NCI-H1105 treated with DMSO at 0.1 percent for 48 hours (cell line): ENCODE measurements around the gene CEL.
"Not testable (repeated sequence)": the region's sequence is repeated elsewhere in the genome, so short reads cannot be mapped to it uniquely, and the experiment has no call there.

Experiments used
- DNase-seq: peaks from one replicate; lab custom pipeline; 2025; lab: John Stamatoyannopoulos, UW

CEL gene

DNA sequence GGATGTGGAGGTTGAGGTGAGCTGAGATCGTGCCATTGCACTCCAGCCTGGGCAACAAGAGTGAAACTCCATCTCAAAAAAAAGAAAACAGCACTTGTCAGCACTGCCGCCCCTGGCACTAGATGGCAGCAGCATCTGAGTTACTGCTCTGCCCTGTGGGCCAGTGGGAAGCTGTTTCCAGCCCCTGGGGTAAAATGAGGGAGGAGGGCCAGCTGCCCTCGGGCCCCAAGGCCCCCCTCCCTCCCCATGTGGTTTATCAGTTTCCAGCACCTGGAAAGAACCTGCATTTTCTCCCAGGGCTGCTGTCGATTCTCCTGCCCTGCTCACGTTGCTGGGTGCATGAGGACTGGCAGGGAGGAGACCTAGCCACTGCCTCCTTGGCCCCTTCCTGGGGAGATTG lies 13.2 kb upstream of the CEL start:
- DNase-seq: no peak

DNA sequence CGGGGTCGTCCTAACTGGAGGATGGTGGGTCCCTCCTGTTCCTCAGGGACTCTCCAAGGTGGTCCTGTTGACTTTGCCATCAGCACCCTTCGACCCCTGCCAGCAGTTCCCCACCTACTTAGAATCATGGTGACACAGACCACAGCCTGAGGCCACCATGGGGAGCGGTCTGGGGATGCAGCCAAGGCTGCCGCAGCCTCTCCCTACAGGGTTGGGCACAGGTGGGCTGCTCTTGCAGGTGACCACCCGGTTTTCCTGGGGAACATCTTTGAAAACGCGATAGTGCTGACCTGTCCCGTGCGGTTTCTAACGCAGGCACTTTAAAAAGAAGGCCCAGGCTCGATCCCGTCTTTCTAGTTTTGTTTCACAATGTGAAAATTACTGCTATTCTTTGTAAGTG lies 12.7 kb upstream of the CEL start:
- no peak for DNase-seq

DNA sequence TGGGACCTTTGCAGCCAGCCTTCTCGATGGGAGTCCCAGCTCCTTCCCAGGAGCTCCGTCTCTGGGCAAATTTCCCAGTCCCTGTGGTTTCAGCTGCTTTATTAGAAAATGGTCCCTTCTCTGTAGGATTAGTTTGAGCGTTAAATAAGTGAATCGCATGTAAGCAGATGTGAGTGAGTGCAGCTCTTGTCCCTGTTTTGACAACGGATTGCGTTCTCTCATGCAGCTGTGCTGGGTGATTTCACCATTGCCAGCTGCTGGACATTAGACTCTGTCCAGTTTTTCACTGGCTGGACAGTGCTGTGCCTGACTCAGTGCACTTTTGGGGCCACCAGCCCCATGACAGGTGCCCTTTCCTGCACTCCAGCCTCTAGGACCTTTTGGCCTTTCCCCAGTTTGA lies 11.6 kb upstream of the CEL start:
- no peak for DNase-seq

DNA sequence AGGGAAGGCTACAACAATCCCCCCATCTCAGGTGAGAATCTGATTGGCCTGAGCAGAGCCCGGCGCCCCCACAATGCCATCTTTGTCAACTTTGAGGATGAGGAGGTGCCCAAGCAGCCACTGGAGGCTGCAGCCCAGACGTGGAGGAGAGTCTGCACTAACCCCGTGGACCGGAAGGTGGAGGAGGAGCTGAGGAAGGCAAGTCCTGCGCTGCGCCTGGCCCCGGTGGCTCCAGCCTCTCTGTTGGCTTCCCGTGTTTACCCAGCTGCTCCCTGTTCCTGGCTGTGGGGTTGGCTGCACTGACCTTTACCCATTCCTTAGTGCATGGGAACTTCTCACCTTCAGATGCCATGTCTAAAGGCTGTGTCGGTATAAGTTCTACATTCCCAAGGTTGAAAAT lies 11.0 kb upstream of the CEL start:
- DNase-seq: no peak

DNA sequence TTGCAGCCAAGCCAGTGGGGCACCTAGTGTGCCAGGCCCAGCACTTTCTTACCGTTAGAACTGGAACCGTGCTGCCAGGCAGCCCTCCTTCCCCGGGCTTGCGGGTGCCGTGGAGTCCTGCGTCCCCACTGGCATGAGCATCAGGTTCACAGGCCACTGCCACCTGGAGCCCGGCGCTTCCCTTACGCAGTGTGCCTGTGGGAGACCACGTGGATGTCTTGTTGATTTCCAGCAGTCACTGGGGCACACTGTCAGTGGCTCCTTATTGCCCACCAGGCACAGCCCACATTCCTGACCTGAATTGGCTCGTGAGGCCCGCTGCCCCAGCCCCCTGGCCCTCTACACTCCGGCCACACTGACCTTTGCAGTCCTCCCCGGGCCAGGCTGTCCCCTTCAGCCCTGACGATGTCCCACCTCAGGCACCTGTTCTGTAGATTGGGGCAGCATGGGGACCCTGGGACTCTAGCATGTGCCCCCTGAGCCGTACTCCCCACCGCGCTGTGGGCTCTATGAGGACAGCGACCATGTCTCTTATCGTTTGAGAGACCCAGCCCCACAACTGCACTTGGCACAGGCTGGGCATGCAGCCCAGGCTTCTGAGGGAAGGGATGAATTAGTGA lies 10.4 kb upstream of the CEL start:
- DNase-seq: no peak

DNA sequence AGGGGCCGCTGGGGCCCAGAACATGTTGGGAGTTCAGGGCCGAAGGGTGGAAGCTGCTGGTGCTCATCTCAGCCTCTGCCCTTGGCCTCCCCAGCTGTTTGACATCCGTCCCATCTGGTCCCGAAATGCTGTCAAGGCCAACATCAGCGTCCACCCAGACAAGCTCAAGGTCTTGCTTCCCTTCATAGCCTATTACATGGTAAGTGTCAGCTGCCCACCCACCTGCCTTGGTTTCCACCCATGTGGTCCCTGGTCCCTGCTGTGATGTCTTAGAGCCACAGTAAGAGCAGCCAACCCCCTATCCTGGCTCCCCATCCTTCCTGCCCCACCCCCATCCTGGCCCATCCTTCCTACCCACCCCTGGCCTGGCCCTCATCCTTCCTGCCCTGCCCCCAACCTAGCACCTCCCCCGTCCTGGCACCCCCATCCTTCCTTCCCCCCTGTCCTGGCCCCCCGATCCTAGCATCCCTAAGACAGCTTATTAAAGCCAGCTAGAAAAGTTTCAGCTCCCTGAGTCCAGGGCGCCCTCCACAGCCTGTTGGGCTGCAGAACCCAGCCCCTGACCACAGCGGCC lies 9.7 kb upstream of the CEL start:
- DNase-seq: no peak

DNA sequence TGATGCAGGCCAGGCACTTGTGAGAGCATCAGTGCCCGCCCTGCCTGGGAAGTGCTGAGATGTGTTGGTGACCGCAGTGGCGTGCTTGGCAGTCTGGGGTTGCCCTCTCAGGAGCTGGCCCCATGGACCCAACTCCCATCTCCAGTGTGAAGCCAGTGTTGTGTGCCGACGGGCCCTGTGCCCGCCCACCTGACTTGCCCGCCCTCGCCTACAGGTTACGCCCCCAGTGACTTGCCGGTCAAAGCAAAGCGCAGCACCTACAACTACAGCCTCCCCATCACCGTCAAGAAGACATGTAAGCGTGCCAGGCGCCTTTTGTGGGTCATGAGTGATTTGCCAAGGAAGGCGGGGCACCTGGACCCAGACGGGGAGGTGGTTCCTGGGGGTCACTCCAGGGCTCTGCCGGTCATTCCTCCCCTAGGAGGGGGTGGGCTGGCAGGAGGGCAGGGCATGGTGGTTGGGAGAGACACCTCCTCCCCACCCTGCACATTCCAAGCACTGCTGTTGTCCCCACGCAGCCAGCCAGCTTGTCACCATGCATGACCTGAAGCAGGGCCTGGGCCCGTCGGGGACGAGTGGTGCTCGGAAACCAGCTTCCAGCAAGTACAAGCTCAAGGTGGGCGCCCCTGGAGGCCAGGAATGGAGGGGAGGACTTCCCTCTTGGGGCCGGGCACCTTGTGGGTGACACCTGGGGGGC lies 7.4 kb upstream of the CEL start:
- no peak for DNase-seq

DNA sequence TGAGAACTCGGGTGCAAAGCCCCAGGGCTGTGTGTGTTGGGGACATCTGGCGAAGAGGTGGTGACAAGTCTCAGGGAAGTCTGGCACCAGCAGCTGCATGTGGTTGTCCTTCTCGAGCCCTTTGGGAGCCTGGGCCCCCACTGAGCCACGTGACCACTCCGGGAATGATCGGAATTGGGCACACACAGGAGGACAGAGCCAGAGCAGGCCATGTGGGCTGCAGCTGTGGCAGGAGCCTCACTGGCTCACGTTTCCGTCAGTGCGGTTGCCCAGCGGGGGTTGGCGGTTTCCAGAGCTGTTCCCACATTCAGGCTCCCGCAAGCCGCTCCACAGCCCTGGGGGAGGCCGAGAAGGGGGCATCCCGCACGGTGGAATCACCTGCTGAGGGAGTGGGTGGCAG lies 6.8 kb upstream of the CEL start:
- DNase-seq: no peak

DNA sequence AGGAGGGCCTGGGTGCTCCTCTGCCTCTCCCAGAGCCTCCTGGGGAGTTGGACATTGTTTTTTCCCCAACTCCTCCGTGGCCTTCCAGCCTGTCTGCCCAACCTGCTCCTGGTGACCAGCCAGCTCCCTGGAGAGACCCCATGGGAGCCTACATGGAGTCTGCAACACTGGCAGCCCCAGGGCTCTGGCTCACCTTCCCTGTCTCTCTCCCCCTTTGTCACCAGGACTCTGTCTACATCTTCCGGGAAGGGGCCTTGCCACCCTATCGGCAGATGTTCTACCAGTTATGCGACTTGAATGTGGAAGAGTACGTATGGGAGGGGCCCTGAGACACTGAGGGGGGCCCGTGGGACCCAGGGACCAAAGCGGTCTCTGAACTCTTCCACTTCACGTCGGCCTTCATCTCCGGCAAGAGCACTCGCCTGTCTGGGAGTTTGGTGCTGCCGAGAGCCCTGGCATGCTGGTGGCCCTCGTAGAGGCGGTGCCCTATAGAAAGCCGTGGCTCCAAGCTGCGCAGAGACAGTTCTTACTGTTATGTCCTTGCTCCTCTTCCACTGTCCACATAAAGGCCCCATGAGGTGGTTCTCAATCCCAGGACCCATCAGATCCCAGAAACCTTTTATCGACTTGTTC lies 5.9 kb upstream of the CEL start:
- DNase-seq: no peak

DNA sequence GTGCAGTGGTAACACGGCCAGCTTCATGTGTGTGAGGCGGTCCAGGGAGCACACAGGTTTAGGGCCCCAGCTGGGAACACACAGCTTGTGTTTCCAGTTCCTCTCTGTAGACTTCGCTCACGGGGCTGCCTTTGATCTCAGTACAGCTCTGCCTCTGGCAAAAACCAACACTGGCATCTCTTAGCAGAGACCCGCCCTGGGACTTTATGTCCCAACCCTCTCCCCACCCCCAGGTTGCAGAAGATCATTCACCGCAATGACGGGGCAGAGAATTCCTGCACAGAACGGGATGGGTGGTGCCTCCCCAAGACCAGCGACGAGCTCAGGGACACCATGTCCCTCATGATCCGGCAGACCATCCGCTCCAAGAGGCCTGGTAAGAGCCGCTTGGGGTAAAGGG lies 5.2 kb upstream of the CEL start:
- DNase-seq: no peak

DNA sequence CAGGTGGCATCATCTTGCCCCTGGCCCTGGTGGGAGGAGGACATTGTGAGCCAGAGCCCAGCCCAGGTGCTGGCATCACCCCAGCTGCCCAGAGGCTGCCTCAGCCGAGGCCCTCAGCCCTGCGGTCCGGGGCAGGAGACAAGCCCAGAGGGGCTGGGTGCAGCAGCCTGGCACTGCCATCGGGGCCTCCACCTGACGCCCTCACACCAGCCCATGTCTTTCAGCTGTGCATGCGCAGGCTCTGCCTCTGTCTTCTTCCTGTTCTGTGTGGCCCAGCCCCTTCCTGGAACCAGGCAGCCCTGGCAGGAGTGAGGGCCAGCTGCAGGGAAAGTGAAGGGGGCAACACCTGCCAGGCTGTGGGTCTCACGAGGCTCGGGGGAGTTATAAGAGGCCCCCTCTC lies 4.8 kb upstream of the CEL start:
- DNase-seq: no peak

DNA sequence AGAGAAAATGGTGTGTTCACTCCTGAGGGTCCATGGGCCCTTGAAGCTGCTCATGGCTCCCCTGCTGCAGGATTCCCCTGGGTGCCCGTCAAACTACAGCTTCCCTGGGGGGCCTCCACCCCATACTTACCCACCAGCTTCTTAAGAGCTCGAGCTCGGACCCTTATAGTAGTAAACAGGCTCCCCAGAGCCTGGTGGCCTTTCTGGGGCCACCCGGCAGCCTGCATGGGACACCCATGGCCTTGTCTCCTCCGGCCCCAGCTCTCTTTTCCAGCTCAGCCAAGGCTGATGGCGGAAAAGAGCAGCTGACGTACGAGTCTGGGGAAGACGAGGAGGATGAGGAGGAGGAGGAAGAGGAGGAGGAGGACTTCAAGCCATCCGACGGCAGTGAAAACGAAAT lies 4.2 kb upstream of the CEL start:
- no peak for DNase-seq

DNA sequence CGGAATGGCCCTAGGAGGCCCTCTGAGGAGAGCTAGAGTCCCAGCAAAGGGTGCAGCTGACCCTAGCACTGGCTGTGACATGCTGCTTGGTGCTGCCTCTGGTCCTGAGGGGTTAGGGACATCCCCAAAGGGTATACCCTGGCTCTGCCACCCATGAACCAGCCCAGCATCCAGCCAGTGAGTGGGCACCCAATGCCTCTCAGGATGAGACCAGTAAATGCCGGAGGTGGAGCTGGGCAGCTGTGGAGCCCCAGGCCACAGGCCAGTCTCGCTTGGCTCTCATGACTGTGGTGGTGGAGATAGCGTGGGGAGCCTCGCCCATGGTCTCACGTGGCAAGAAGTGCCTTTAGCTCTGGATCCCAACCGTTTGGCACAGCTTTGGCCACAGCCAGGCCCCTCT lies 3.7 kb upstream of the CEL start:
- no peak for DNase-seq

DNA sequence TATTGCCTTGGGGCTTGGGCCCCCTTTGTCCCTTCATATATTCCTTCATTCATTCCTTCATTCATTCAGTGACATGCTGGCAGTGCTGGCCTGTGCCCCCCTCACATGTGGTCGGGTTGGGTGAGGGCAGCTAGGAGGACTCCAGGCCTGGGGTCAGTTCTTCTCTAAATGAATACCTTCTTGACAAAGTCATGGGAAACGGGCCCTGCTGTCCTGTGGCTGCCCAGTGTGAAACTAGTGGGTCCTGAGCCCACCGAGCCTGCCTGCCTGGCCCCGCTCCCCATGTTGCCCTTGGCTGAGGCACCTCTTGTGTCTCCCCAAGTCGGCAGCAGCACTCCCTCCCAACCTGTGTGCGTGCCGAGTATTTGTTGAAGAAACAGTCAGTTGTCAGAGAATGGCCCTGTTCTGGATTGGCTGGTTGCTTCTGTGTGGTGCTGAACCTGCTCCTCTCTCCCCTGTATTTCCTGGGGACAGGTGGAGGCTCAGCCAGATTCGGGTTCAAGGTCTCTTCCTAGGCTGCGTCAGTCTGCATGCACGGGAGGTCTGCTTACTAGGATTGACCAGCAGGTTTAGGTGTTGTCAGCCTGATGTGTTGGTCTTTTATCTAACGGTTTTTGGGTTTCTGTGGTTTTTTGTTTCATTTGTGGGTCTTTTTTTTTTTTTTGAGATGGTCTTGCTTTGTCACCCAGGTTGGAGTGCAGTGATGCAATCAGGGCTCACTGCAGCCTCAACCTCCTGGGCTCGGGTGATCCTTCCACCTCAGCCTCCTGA lies 3.0 kb upstream of the CEL start:
- DNase-seq: no peak

DNA sequence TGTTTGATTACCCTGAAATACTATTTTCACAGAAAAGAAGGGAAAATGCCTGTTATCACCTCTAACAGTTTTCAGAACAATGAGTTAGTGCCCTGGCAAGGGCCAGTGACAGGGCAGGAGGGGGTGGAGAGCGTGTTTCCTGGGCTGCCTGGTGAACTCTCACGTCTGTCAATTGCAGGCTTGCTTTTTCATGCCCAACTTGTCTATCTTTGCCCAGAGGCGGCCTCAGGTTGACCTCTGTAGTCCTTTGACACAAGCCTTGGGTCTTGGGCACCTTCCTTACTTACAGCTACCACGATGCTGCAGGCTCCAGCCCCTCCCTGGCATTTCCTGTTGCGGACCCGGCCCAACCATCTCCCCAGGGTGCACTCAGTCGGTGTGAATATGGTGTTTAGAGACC lies 2.2 kb upstream of the CEL start:
- DNase-seq: no peak

DNA sequence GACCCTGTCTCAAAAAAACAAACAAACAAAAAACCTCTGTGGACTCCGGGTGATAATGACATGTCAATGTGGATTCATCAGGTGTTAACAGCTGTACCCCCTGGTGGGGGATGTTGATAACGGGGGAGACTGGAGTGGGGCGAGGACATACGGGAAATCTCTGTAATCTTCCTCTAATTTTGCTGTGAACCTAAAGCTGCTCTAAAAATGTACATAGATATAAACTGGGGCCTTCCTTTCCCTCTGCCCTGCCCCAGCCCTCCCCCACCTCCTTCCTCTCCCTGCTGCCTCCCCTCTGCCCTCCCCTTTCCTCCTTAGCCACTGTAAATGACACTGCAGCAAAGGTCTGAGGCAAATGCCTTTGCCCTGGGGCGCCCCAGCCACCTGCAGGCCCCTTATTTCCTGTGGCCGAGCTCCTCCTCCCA lies 1.4 kb upstream of the CEL start:
- DNase-seq: no peak

DNA sequence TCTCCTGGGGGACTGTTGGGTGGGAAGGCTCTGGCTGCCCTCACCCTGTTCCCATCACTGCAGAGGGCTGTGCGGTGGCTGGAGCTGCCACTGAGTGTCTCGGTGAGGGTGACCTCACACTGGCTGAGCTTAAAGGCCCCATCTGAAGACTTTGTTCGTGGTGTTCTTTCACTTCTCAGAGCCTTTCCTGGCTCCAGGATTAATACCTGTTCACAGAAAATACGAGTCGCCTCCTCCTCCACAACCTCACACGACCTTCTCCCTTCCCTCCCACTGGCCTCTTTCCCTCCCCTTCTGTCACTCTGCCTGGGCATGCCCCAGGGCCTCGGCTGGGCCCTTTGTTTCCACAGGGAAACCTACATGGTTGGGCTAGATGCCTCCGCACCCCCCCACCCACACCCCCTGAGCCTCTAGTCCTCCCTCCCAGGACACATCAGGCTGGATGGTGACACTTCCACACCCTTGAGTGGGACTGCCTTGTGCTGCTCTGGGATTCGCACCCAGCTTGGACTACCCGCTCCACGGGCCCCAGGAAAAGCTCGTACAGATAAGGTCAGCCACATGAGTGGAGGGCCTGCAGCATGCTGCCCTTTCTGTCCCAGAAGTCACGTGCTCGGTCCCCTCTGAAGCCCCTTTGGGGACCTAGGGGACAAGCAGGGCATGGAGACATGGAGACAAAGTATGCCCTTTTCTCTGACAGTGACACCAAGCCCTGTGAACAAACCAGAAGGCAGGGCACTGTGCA lies 590 bp upstream of the CEL start:
- not testable (repeated sequence) for DNase-seq

DNA sequence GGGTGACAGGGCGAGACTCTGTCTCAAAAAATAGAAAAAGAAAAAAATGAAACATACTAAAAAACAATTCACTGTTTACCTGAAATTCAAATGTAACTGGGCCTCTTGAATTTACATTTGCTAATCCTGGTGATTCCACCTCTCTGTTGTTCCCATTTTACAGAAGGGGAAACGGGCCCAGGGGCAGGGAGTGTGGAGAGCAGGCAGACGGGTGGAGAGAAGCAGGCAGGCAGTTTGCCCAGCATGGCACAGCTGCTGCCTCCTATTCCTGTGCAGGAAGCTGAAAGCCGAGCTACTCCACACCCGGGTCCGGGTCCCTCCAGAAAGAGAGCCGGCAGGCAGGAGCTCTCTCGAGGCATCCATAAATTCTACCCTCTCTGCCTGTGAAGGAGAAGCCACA lies 788 bp downstream of the CEL start:
- not testable (repeated sequence) for DNase-seq

DNA sequence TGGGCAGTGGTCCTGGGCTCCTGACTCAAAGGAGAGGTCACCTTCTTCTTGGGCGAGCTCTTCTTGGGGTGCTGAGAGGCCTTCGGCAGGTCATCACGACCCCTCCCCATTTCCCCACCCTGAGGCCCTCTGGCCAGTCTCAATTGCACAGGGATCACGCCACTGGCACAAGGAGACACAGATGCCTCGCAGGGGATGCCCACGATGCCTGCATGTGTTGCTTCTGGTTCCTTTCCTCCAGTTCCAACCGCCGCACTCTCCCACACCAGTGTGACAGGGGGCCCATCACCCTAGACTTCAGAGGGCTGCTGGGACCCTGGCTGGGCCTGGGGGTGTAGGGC lies 1.3 kb downstream of the CEL start:
- DNase-seq: no peak

DNA sequence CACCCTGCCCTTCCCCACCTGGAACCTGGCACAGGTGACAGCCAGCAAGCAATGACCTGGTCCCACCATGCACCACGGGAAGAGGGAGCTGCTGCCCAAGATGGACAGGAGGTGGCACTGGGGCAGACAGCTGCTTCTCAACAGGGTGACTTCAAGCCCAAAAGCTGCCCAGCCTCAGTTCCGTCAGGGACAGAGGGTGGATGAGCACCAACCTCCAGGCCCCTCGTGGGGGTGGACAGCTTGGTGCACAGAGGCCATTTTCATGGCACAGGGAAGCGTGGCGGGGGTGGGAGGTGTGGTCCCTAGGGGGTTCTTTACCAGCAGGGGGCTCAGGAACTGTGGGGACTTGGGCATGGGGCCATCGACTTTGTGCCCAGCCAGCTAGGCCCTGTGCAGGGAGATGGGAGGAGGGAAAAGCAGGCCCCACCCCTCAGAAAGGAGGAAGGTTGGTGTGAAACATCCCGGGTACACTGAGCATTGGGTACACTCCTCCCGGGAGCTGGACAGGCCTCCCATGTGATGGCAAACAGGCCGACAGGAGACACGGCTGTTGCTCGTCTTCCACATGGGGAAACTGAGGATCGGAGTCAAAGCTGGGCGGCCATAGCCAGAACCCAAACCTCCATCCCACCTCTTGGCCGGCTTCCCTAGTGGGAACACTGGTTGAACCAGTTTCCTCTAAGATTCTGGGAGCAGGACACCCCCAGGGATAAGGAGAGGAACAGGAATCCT lies 1.9 kb downstream of the CEL start:
- DNase-seq: no peak
